GM21528 (cell line): ENCODE results near the gene ARHGEF6.
"Not testable (repeated sequence)": the region's sequence is repeated elsewhere in the genome, so short reads cannot be mapped to it uniquely, and the experiment has no call there.

Experiments used
- ATAC-seq: cut with Tn5 transposase; IDR thresholded peaks from one replicate; pipeline ENCODE4 v1.9.1; 2021; ENCODE audit warnings: mild to moderate bottlenecking, moderate library complexity; ENCODE audit not compliant: unreplicated experiment, low FRiP score

The ARHGEF6 gene

GRCh38 chrX:136783159-136783558 is 2.4 kb upstream of the ARHGEF6 start:
- ATAC-seq, result no peak

GRCh38 chrX:136781180-136781797 is 557 bp upstream of the ARHGEF6 start:
- no peak for ATAC-seq

GRCh38 chrX:136780241-136780640 is 491 bp downstream of the ARHGEF6 start:
- ATAC-seq, result no peak

GRCh38 chrX:136779346-136779781 is 1.4 kb downstream of the ARHGEF6 start:
- ATAC-seq, result no peak

- ATAC-seq, result no peak
Observed at GRCh38 chrX:136778916-136779315, 1.8 kb downstream of the ARHGEF6 start.

GRCh38 chrX:136778020-136778419 is 2.7 kb downstream of the ARHGEF6 start:
- no peak for ATAC-seq

- no peak for ATAC-seq
Observed at GRCh38 chrX:136773648-136774047, 7.1 kb downstream of the ARHGEF6 start.

GRCh38 chrX:136771869-136772268 is 8.9 kb downstream of the ARHGEF6 start:
- not testable (repeated sequence) for ATAC-seq

- ATAC-seq, result no peak
Observed at GRCh38 chrX:136768469-136769084, 12.2 kb downstream of the ARHGEF6 start.

- ATAC-seq, result peak; percentile 74
Observed at GRCh38 chrX:136767104-136767941, 13.4 kb downstream of the ARHGEF6 start.

- ATAC-seq, result no peak
Observed at GRCh38 chrX:136766785-136767103, 14.0 kb downstream of the ARHGEF6 start.

GRCh38 chrX:136765821-136766356 is 14.8 kb downstream of the ARHGEF6 start:
- no peak for ATAC-seq

GRCh38 chrX:136764206-136764605 is 16.5 kb downstream of the ARHGEF6 start:
- no peak for ATAC-seq

GRCh38 chrX:136762820-136763452 is 17.8 kb downstream of the ARHGEF6 start:
- no peak for ATAC-seq

GRCh38 chrX:136761421-136761820 is 19.3 kb downstream of the ARHGEF6 start:
- ATAC-seq, result no peak

GRCh38 chrX:136759968-136760367 is 20.8 kb downstream of the ARHGEF6 start:
- peak; percentile 84 for ATAC-seq

- ATAC-seq, result no peak
Observed at GRCh38 chrX:136755411-136755810, 25.3 kb downstream of the ARHGEF6 start.

GRCh38 chrX:136754651-136755050 is 26.1 kb downstream of the ARHGEF6 start:
- no peak for ATAC-seq

- no peak for ATAC-seq
Observed at GRCh38 chrX:136752796-136753195, 27.9 kb downstream of the ARHGEF6 start.

GRCh38 chrX:136752346-136752745 is 28.4 kb downstream of the ARHGEF6 start:
- no peak for ATAC-seq

- no peak for ATAC-seq
Observed at GRCh38 chrX:136750364-136750763, 30.4 kb downstream of the ARHGEF6 start.
